Trophoblast cell (in vitro differentiated cells and primary cell): ENCODE measurements around the gene IL6ST.

Source experiments
- DNase-seq, 2 donors: peaks; one replicate each; pipeline ENCODE4 v3.0.0-alpha.2; 2016
- H2AFZ ChIP-seq: 2 replicates; pipeline ENCODE4 v1.6.1; 2013; ENCODE audit warnings: low read length, moderate library complexity, mild to moderate bottlenecking; ENCODE audit not compliant: insufficient read depth, poor library complexity
- H2AK5ac ChIP-seq: 2 replicates; pipeline ENCODE4 v1.6.1; 2013; ENCODE audit warnings: mild to moderate bottlenecking, low read length
- H2BK120ac ChIP-seq: 2 replicates; pipeline ENCODE4 v1.6.1; 2013; ENCODE audit warnings: low read length, mild to moderate bottlenecking, moderate library complexity; ENCODE audit not compliant: insufficient read depth, poor library complexity
- H2BK12ac ChIP-seq: 2 replicates; pipeline ENCODE4 v1.6.1; 2013; ENCODE audit warnings: mild to moderate bottlenecking, low read length, moderate library complexity
- H2BK5ac ChIP-seq: 2 replicates; pipeline ENCODE4 v1.6.1; 2013; ENCODE audit warnings: low read length, low read depth, moderate library complexity, mild to moderate bottlenecking; ENCODE audit not compliant: poor library complexity
- H3K14ac ChIP-seq: 2 replicates; pipeline ENCODE4 v1.6.1; 2013; ENCODE audit warnings: mild to moderate bottlenecking, low read length
- H3K18ac ChIP-seq: 2 replicates; pipeline ENCODE4 v1.6.1; 2013; ENCODE audit warnings: mild to moderate bottlenecking, low read length
- H3K23ac ChIP-seq: 2 replicates; pipeline ENCODE4 v1.6.1; 2013; ENCODE audit warnings: low read length
- H3K27ac ChIP-seq: 2 replicates; pipeline ENCODE4 v1.5.1; 2013; ENCODE audit warnings: low read depth, mild to moderate bottlenecking, inconsistent platforms, low read length, moderate library complexity
- H3K27me3 ChIP-seq: 2 replicates; pipeline ENCODE4 v1.6.1; 2013; ENCODE audit warnings: inconsistent platforms, mild to moderate bottlenecking, low read length, moderate library complexity; ENCODE audit not compliant: insufficient read depth
- H3K36me3 ChIP-seq, 2 experiments: 1 replicate in 1 of 2; 2 replicates in 1 of 2; pipeline ENCODE4 v1.6.1; 2013; ENCODE audit warnings: low read length in 2 of 2, mild to moderate bottlenecking in 2 of 2, moderate library complexity in 1 of 2; ENCODE audit not compliant: insufficient read depth in 2 of 2, control insufficient read depth in 1 of 2
- H3K4ac ChIP-seq: 2 replicates; pipeline ENCODE4 v1.6.1; 2013; ENCODE audit warnings: low read depth, mild to moderate bottlenecking, low read length, moderate library complexity
- H3K4me1 ChIP-seq, 2 experiments: 1 replicate in 1 of 2; 2 replicates in 1 of 2; pipeline ENCODE4 v1.6.1; 2013; ENCODE audit warnings: low read length in 2 of 2, mild to moderate bottlenecking in 2 of 2, moderate library complexity in 1 of 2; ENCODE audit not compliant: insufficient read depth in 2 of 2, control insufficient read depth in 1 of 2
- H3K4me2 ChIP-seq: 2 replicates; pipeline ENCODE4 v1.6.1; 2013; ENCODE audit warnings: inconsistent platforms, mild to moderate bottlenecking, low read length, moderate library complexity
- H3K4me3 ChIP-seq: 2 replicates; pipeline ENCODE4 v1.5.1; 2013; ENCODE audit warnings: mild to moderate bottlenecking, low read depth, low read length, inconsistent platforms
- H3K79me1 ChIP-seq: one replicate; pipeline ENCODE4 v1.6.1; 2013; ENCODE audit warnings: low read length
- H3K79me2 ChIP-seq: 2 replicates; pipeline ENCODE4 v1.6.1; 2013; ENCODE audit warnings: low read length, mild to moderate bottlenecking; ENCODE audit not compliant: control insufficient read depth, insufficient read depth, poor library complexity
- H3K9ac ChIP-seq: 2 replicates; pipeline ENCODE4 v1.6.1; 2013; ENCODE audit warnings: mild to moderate bottlenecking, low read length
- H3K9me3 ChIP-seq: 2 replicates; pipeline ENCODE4 v1.6.1; 2013; ENCODE audit warnings: low read depth, mild to moderate bottlenecking, control low read depth, inconsistent platforms, low read length; ENCODE audit not compliant: insufficient read depth
- H4K12ac ChIP-seq: 2 replicates; pipeline ENCODE4 v1.6.1; 2013; ENCODE audit warnings: low read depth, mild to moderate bottlenecking, low read length, moderate library complexity
- H4K8ac ChIP-seq: 2 replicates; pipeline ENCODE4 v1.6.1; 2013; ENCODE audit warnings: low read depth, mild to moderate bottlenecking, low read length, moderate library complexity
- H4K91ac ChIP-seq: one replicate; pipeline ENCODE4 v1.6.1; 2013; ENCODE audit warnings: low read depth, mild to moderate bottlenecking, low read length, moderate library complexity
- WGBS: extraction: QIAGEN DNeasy Blood & Tissue Kit; methylation state at CpG from one replicate; pipeline ENCODE4 v1.1.7; 2013; ENCODE audit warnings: missing lambda C conversion rate; ENCODE audit not compliant: insufficient read length, insufficient coverage; ENCODE audit errors: extremely low coverage; 5-methylcytosine and 5-hydroxymethylcytosine counted together

Gene IL6ST

DNA sequence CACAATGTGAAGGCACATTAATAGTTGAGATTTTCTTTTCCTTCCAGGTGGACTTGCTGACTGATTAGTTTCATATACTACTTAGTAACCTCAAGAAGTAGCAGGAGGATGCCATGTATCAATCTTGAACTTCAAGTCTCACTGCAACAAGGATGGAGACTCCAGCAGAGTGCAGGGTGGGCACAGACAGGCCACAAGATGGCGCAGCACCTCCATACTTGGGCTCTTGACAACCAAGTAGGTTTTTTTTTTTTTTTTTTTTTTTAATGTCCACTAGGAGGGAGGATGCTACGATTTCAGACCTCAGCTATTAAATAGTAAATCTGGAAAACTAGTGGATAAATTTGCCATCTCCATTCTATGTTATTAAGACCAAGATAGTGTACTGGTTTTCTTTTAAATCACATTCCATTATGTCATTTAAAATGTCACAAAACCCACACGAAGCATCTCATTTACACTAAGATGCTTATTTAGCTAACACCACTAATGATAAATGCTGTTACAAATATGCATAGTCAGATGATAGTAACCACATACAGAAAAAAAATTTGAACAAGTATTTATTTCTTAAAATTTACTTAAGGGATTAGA lies 58.6 kb downstream of the IL6ST start:
- no CpG with 5 or more reads among the region's 3 CpGs for WGBS
- Histone ChIP-seq H4K8ac (no peak overlapping the region), H3K23ac (no peak overlapping the region), H3K9me3 (no peaks in the 10 kb centered on the region), H3K9ac (no peak overlapping the region), H2BK120ac (no peak overlapping the region), H3K4me1 (no peaks in the 10 kb centered on the region), H2AFZ (no peak overlapping the region), H3K27me3 (no peaks in the 10 kb centered on the region), H2BK5ac (no peak overlapping the region), H3K4me3 (no peak overlapping the region), H3K14ac (no peak overlapping the region), H3K4me2 (no peak overlapping the region), H3K27ac (no peak overlapping the region), H3K18ac (no peak overlapping the region), H3K79me1 (peaks cover 2% of the 10 kb centered on the region), H3K4ac (no peak overlapping the region), H2BK12ac (no peak overlapping the region), H3K36me3 (peaks cover 2 to 3% of the 10 kb centered on the region in 2 experiments), H4K91ac (no peak overlapping the region), H3K79me2 (no peaks in the 10 kb centered on the region), H4K12ac (no peak overlapping the region), H2AK5ac (no peak overlapping the region)
- DNase-seq, result peak; percentile 84 to 86

DNA sequence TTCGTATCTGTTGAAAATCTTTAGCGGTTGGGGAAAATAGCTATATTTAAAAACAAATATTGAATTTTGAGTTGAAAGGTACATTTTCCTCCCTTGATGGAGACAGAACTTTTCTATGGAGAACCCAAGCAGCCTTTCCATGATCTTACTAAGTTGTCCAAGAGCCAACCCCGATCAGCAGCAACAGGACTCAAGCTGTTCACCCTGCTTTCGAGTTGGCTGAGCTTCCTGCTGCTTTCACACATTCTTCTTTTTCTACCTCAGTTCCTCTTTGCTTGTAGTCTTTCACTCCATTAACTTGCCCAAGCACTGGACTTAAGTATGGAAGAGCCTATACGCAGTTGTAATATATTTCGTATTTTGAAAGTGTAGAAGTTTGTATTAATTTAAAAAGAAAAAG lies 59.4 kb downstream of the IL6ST start:
- Histone ChIP-seq H3K18ac (no peak overlapping the region), H4K12ac (no peak overlapping the region), H3K27me3 (no peaks in the 10 kb centered on the region), H3K9ac (no peak overlapping the region), H2AK5ac (no peak overlapping the region), H3K4me3 (no peak overlapping the region), H2AFZ (no peak overlapping the region), H3K9me3 (no peaks in the 10 kb centered on the region), H4K91ac (no peak overlapping the region), H3K79me1 (peaks cover 2% of the 10 kb centered on the region), H3K23ac (no peak overlapping the region), H3K4me2 (no peak overlapping the region), H3K4ac (no peak overlapping the region), H3K79me2 (no peaks in the 10 kb centered on the region), H2BK12ac (no peak overlapping the region), H3K4me1 (no peaks in the 10 kb centered on the region), H4K8ac (no peak overlapping the region), H2BK120ac (no peak overlapping the region), H3K14ac (no peak overlapping the region), H3K36me3 (peaks cover 0 to 1% of the 10 kb centered on the region in 2 experiments), H3K27ac (no peak overlapping the region), H2BK5ac (no peak overlapping the region)
- peak in 1 of 2 donors; percentile 32 for DNase-seq
- 100% methylated on average over 2 of the region's 6 CpGs for WGBS

DNA sequence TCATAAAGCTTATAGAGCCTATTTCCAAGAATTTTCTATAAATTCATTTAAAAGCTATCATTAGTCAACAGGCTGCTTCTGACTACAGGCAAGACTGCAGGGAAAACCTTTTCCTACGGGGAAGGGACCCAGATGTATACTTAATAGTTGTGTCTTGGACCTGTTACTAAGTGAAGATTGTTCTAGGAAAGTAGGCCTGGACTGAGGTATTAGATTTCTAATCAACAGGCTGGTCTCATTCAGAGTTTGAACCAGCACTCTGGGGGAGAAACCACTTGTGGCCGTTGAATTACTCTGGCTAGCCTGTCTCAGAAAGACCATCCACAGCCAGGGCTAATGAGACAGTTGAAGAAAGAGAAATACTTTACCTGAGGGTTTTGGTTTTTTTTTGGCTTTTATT lies 60.0 kb downstream of the IL6ST start:
- Histone ChIP-seq H3K18ac (no peak overlapping the region), H3K4me1 (no peaks in the 10 kb centered on the region), H2AFZ (no peak overlapping the region), H2AK5ac (no peak overlapping the region), H3K36me3 (peaks cover 0 to 1% of the 10 kb centered on the region in 2 experiments), H3K79me1 (peaks cover 2% of the 10 kb centered on the region), H3K4me3 (no peak overlapping the region), H2BK5ac (no peak overlapping the region), H4K91ac (no peak overlapping the region), H2BK120ac (no peak overlapping the region), H3K79me2 (no peaks in the 10 kb centered on the region), H3K23ac (no peak overlapping the region), H2BK12ac (no peak overlapping the region), H3K9me3 (no peaks in the 10 kb centered on the region), H3K9ac (no peak overlapping the region), H3K27me3 (no peaks in the 10 kb centered on the region), H3K27ac (no peak overlapping the region), H3K4me2 (no peak overlapping the region), H3K4ac (no peak overlapping the region), H3K14ac (no peak overlapping the region), H4K8ac (no peak overlapping the region), H4K12ac (no peak overlapping the region)
- DNase-seq, result peak in 1 of 2 donors; percentile 52
- WGBS, result no CpG with 5 or more reads among the region's 2 CpGs

DNA sequence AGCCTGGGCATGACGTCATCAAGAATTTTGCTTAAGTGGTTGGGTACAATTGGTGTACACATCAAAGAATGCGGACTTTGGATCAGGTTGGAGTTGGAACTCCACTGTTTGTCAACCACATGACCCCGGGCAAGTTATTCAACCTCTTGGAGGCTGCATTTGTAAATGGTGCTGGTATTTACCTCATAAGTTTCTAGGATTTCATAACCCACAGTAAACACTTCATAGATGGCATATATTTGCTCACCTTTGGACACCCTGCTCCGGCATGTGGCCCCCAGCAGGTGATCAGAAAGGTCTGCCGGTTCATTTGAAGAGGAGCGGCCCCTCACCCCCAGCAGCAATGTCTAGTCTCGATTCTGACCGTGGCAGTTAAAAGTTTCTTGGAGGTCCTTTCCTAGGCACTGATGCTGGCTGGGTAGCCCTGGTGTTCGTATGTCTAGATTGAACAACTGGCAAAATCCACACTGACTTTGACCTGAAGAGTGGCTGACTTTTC lies 60.6 kb downstream of the IL6ST start:
- Histone ChIP-seq H3K4ac (no peak overlapping the region), H3K18ac (no peak overlapping the region), H3K4me1 (no peaks in the 10 kb centered on the region), H3K9ac (no peak overlapping the region), H3K9me3 (no peaks in the 10 kb centered on the region), H2BK120ac (no peak overlapping the region), H3K36me3 (no peaks in the 10 kb centered on the region), H2AK5ac (no peak overlapping the region), H4K91ac (no peak overlapping the region), H2BK12ac (no peak overlapping the region), H3K23ac (no peak overlapping the region), H3K79me1 (peaks cover 5% of the 10 kb centered on the region), H4K8ac (no peak overlapping the region), H4K12ac (no peak overlapping the region), H3K14ac (no peak overlapping the region), H2AFZ (no peak overlapping the region), H3K27ac (no peak overlapping the region), H2BK5ac (no peak overlapping the region), H3K4me2 (no peak overlapping the region), H3K4me3 (no peak overlapping the region), H3K27me3 (no peaks in the 10 kb centered on the region), H3K79me2 (no peaks in the 10 kb centered on the region)
- no CpG with 5 or more reads among the region's 9 CpGs for WGBS
- peak; percentile 99 to 100 for DNase-seq
